HL-60/S4 treated with phorbol 12-myristate 13-acetate at 8.2 ng/mL for 4 days and 3 days (cell line): ENCODE data around the gene ARMC8.
"Not testable (repeated sequence)": the region's sequence is repeated elsewhere in the genome, so short reads cannot be mapped to it uniquely, and the experiment has no call there.

Source experiments
- in situ Hi-C: fragments of 300-500 bp; cut with MboI; formaldehyde crosslinking; loops from 2 replicates; pipeline ENCODE4 v1.15.0; 2022; ENCODE audit warnings: low sequenced_read_pairs

The ARMC8 gene

GRCh38 chr3:138187296-138188012 lies at the start of gene ARMC8:
TSS of gene ARMC8 (plus strand) at chr3:138187301. CDS start at chr3:138187555, 254 bp downstream.
- in situ Hi-C loops = no loop called here

GRCh38 chr3:138137861-138138260 lies 49.2 kb upstream of the ARMC8 start:
- in situ Hi-C loops = no loop called here

DNA sequence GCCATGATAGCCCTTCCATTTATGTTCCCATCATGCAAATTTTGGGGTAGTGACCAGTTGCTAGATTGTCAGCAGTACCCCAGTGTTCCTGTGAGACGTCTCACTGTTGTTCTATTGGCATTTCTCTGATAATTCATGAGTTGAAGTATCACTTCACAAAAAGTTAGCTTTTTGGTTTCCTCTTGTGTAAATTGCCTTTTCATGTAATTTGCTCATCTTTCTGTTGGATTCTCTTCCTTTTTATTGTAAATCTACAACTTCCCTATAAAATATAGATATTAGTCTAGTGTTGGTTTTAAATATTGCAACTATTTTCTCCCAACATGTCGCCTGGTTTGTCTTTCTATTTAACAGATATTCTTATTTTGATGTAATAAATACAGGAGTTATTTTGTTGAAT lies 47.4 kb upstream of the ARMC8 start:
- in situ Hi-C loops = no loop called here

DNA sequence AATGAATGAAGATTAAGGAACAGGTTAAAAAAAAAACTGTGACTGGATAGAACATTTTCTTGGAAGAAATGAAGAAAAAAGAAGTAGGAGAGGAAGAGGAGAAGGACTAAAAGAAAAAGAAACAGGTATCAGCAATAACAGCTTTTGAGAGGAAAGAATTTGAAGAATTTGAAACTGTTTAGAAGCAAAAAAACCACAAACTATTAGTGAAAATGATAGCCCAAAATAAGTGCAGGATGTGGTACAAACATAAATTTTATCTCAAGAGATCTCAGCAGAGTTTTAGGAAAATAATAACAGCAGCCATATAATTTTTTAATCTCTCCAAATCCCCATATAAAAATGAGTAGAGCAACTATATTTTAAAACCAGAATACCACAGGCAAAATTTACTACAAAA lies 46.2 kb upstream of the ARMC8 start:
- in situ Hi-C loops = no loop called here

- in situ Hi-C loops = not testable (repeated sequence)
Observed at GRCh38 chr3:138142181-138142580, 44.9 kb upstream of the ARMC8 start.

GRCh38 chr3:138148503-138148902 lies 38.6 kb upstream of the ARMC8 start:
- in situ Hi-C loops = no loop called here

GRCh38 chr3:138154534-138154933 lies 32.6 kb upstream of the ARMC8 start:
- in situ Hi-C loops = no loop called here

DNA sequence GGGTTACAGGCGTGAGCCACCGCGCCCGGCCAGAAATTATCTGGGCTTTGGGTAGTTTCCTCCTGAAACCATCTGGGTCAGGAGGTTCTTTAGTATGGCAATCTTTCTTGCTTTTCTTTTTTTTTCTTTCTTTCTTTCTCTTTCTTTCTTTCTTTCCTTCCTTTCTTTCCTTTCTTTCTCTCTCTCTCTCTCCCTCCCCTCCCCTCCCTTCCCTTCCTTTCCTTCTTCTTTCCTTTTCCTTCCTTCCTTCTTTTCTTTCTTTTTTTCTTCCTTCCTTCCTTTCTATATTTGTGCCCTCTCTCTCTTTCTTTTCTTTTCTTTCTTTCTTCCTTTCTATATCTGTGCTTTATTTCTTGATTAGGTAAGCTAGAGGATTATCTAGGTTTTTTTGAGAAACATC lies 29.4 kb upstream of the ARMC8 start:
- in situ Hi-C loops = no loop called here

DNA sequence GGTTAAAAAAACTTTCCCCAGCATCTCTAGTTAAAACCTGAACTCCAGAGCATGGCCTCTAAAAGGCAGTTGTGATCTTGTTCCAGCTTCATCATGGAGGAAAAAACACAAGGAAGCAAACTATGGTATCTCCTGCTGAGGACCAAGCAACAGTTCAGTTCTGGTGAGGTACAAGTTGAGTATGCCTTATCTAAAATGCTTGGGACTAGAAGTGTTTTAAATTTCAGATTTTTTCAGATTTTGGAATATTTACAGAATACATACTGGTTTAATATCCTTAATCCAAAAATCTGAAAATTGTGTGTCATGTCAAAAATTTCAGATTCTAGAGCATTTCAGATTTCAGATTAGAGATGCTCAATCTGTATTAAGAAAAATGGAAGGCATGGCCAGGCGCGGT lies 22.0 kb upstream of the ARMC8 start:
- in situ Hi-C loops = no loop called here

DNA sequence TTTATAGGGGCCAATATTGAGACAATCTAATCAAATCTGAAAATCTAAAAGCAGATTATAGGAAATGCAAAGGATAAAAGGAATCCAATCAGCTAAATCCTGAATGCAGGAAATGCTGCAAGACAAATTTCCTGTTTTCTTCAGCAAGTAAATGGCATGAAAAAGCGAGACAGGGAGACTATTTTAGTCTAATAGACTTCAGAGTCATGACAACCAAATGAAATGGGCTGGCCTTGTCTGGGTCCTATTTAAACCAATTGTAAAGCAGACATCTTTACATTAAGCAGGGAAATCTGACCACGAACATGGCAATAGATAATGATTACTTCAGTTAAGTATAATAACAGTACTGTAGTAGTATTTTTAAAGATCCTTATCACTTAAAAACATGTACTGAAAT lies 14.5 kb upstream of the ARMC8 start:
- in situ Hi-C loops = no loop called here

DNA sequence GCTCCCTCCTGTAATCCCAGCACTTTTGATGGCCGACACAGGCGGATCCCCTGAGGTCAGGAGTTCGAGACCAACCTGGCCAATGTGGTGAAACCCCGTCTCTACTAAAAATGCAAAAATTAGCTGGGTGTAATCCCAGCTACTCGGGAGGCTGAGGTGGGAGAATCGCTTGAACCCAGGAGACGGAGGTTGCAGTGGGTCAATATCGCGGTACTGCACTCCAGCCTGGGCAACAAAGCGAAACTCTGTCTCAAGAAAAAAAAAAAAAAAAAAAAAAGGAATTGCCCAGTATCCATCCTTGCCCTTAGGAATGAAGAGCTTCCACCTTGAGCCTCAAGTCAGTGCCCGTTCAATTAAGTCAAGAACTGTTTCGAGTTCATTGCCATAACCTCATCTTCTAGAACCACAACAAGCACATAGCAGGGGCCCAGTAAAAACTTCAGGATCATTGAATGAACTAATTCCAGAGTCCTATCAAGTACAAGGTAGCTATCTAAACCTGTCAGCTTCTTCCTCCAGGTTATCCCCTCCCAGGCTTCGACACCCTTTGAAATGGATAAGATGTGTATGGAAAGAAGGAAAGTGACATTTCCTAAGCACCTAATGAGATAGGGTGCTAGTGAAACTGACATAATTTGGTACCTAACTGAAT lies 13.2 kb upstream of the ARMC8 start:
- in situ Hi-C loops = no loop called here

GRCh38 chr3:138174421-138175131 lies 12.5 kb upstream of the ARMC8 start, which contains the start of gene DBR1:
TSS of gene DBR1 (minus strand) at chr3:138174921. CDS start at chr3:138174795, 126 bp downstream.
- in situ Hi-C loops = no loop called here

DNA sequence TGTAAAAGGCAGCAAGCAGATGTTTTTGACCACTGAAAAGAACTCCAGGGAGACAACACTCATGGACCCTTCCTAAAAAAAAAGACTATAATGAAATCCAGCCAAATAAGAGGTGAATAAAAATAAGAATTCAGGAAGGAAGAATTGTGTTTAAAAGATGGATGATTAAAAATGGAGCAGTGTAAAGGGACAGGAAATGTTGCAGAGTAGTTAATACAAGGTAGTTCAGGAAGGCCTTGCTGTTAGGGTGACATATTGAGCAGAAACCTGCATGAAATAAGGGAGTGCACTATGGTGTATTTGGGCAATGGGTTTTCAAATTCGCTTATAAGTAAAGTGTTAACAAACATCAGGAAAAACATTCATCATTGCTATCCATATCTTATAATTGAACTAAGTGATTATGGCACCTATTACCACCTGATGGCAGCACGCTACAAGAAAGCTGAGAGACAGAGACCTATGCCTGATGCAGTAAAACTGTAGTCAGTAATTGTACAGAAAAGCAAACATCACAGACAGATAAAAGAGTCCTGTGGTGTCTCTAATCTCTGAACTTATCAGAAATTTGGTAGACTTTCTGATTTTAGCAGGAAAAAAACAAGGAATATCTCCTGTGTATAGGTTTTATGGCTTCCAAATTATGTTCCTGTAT lies 6.6 kb upstream of the ARMC8 start:
- in situ Hi-C loops = no loop called here

DNA sequence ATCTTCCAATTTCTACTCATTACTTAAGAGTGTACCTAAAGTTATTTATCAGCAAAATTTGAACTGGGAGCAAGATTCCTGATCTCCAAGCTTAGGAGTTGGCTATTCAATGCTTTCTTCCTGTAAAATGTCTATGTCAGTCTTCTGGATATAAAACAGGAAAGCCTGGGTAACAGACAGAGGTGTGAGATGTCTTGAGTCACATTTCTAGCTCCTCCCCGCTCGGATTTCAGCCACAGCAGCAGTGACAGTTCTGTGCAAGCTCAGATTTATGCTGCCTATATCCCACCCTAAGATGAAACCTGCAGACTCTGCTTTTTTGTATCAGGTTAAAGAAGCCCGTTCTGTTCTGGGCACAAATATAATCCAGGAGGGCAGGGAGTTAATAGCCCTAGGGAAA lies 2.1 kb upstream of the ARMC8 start:
- in situ Hi-C loops = no loop called here

DNA sequence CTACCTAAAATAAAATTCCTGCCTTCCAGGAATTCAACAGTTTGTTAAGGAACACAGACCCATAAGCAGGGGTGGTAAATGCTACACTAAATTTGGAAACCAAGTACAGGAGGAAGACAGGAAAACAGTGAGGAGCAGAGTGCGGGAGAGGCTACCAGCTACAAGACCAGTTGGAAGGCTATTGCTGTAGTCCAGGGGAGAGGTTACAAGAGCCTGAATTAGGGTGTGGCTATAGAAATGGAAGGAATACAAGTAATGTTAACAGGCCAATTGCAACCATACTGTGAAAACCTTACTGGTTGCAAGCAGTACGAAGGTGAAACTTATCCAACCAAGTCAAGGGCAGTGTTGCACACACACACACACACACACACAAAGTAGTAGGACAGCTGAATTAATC lies 880 bp upstream of the ARMC8 start:
- in situ Hi-C loops = no loop called here

- in situ Hi-C loops = no loop called here
Observed at GRCh38 chr3:138186803-138187295, 252 bp upstream of the ARMC8 start.

DNA sequence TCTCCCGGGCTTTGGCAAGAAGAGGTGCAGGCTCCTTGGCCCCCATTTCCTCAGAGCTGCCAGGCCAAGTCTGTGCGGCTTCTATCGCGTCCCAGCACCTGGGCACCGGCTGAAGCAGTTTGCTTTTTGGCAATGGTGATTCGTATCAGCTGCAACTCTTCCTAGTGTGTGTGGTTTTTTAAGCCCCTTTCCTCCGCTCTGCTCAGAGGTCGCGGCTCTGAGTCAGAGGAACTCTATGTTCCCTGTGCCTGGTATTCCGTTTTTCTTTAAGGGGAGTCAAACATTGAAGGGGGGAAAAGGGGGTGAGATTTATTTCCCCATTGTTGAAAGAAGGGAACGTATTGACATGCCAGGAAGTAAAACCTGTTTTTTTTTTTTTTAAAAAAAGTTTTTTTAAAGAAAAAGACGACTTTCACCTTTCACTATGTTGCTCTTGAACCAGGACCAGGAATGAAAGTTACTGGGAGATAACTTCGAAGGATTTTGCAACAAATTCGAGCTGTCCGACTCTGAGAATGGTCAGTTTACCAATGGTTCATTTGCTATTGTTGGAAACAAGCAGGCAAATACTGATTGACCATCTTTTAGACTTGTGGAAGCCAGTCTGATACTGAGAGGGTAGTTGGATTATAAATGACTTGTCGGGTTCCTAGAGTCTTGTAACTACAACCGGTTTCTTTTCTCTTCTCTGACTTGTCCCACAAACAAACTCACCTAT lies 1.1 kb downstream of the ARMC8 start:
- in situ Hi-C loops = no loop called here

DNA sequence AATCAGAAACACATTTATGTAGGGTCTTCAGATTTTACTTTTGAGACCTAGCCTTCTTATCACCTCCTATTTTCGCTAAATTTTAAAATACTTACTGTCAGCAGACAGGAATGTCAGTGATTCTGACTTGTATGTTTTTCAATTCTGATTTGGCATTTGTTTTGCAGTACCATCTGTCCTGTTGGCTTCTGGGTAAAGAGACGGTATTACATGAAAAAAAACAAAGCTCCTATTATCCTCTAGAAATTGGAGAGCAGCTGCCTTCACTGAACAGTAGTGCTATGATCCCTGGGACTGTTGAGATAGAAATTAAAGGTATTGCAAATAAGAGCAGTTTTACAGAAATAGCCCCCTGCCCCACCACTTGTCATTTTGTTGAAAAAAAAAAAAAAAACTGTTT lies 8.4 kb downstream of the ARMC8 start:
- in situ Hi-C loops = no loop called here

DNA sequence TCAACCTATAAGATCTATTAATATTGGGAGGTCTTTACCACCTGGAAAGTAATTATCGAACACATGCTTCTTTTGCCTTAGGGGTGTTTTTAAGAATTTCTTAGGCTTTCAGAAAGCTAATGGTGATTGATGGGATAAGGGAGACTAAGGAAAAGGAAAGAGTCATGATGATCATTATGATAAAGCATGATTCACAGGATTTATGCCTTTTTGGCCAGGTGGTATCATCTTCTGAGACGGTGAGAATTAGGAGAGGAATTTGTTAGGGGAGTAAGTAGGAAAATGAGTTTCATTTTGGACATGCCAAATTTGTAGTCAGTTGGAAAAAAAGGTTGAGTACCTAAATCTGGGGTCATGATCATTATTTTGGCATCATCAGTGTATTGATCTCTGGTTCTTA lies 8.9 kb downstream of the ARMC8 start:
- in situ Hi-C loops = no loop called here

GRCh38 chr3:138197058-138197457 lies 10.0 kb downstream of the ARMC8 start:
- in situ Hi-C loops = no loop called here

DNA sequence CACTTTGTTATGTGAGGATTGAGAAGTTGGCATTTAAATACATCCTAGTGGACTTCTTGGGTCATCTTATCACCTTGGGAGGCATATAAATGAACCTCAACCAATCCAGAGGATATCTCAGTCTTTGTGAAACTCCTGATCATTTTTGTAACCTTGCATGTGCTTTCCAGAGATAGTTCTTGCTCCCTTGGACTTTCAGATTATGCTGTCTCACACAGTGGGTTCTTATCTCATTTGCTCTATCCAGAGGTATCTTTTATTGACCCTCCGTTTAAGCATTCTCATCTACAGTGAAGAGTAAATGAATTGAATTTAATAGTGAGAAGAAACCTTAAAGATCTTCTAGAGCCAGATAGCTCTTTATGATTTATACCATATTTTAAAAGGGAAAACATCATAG lies 10.4 kb downstream of the ARMC8 start:
- in situ Hi-C loops = no loop called here
